ENCODE results near the gene TLCD5. TPM values are rescaled to one million over a fixed set of nuclear protein-coding genes. Genes with fewer than 3 reads are reported as not detected.

TLCD5 gene
- total RNA-seq, 6 experiments from 2014 or later, result 0.07 to 1.3 (median 0.38) TPM

- Histone ChIP-seq H3K36me3 (no peaks in the 10 kb centered on the region), H3K27me3 (no peaks in the 10 kb centered on the region), H3K4me1 (peaks cover 0 to 9% (median 4%) of the 10 kb centered on the region in 4 donors), H3K4me3 (no peak overlapping the region), H3K9me3 (no peaks in the 10 kb centered on the region), H3K27ac (no peak overlapping the region)
- TF ChIP-seq, protein P1, sequence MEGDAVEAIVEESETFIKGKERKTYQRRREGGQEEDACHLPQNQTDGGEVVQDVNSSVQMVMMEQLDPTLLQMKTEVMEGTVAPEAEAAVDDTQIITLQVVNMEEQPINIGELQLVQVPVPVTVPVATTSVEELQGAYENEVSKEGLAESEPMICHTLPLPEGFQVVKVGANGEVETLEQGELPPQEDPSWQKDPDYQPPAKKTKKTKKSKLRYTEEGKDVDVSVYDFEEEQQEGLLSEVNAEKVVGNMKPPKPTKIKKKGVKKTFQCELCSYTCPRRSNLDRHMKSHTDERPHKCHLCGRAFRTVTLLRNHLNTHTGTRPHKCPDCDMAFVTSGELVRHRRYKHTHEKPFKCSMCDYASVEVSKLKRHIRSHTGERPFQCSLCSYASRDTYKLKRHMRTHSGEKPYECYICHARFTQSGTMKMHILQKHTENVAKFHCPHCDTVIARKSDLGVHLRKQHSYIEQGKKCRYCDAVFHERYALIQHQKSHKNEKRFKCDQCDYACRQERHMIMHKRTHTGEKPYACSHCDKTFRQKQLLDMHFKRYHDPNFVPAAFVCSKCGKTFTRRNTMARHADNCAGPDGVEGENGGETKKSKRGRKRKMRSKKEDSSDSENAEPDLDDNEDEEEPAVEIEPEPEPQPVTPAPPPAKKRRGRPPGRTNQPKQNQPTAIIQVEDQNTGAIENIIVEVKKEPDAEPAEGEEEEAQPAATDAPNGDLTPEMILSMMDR (IDR thresholded peaks at IDR 0.05), result no peak
- no peak for TF ChIP-seq POLR2A (IDR thresholded peaks at IDR 0.05)
- intact Hi-C loops (cut with DNase I), result loop anchor here in 1 of 2 donors (5.0 kb wide), 1 partner anchor 132 kb away; no protein-coding TSS in a partner anchor
- no peak for DNase-seq
- peak in 1 of 4 donors; percentile 14 for ATAC-seq
Observed at GRCh38 chr11:120304526-120304925, 20.6 kb upstream of the TLCD5 start.

DNA sequence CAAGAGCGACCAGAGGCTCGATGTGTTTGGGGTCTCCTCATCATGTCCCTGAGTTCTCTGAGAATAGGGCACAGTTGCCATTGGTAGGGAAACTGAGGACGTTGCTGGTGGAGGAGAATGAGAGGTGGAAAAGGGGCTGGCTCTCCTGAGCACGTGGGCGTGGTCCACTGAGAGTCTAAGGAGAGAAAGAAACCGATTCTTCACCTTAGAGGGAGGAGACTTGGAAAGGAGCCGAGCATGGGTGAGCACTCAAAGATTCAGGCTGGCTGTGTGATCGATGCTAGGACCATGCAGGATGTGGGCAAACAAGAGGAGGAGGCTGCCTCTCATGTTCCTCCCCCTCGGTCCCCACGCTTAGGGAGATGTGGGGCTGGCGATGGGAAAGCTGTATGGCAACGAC lies 19.8 kb upstream of the TLCD5 start:
- DNase-seq (no peak), ATAC-seq (no peak)
- Histone ChIP-seq H3K4me1 (peaks cover 0 to 9% (median 4%) of the 10 kb centered on the region in 4 donors), H3K9me3 (no peaks in the 10 kb centered on the region), H3K27ac (no peak overlapping the region), H3K4me3 (no peak overlapping the region), H3K36me3 (no peaks in the 10 kb centered on the region), H3K27me3 (no peaks in the 10 kb centered on the region)
- WGBS (ENCODE audit: insufficient coverage, low coverage, low lambda C conversion rate, missing lambda C conversion rate), result 52% methylated on average over 6 of the region's 12 CpGs
- TF ChIP-seq, protein P1 (IDR thresholded peaks at IDR 0.05), result no peak
- no peak for TF ChIP-seq POLR2A (IDR thresholded peaks at IDR 0.05)
- intact Hi-C loops (cut with DNase I), result no loop called here

GRCh38 chr11:120306519-120307242 lies 18.4 kb upstream of the TLCD5 start:
- no peak for TF ChIP-seq POLR2A (IDR thresholded peaks at IDR 0.05)
- TF ChIP-seq, protein P1 (IDR thresholded peaks at IDR 0.05), result no peak
- DNase-seq, result no peak
- 57% methylated on average over 5 of the region's 11 CpGs for WGBS (ENCODE audit: insufficient coverage, low coverage, low lambda C conversion rate, missing lambda C conversion rate)
- Histone ChIP-seq H3K9me3 (no peaks in the 10 kb centered on the region), H3K27ac (no peak overlapping the region), H3K4me3 (no peak overlapping the region), H3K36me3 (no peaks in the 10 kb centered on the region), H3K4me1 (peaks cover 0 to 9% (median 4%) of the 10 kb centered on the region in 4 donors), H3K27me3 (no peaks in the 10 kb centered on the region)
- intact Hi-C loops (cut with DNase I), result no loop called here
- no peak for ATAC-seq

- ATAC-seq, result no peak
- TF ChIP-seq, protein P1 (IDR thresholded peaks at IDR 0.05), result no peak
- TF ChIP-seq POLR2A (IDR thresholded peaks at IDR 0.05), result no peak
- no peaks in the 10 kb centered on the region for H3K9me3 ChIP-seq
Observed at GRCh38 chr11:120307476-120307875, 17.6 kb upstream of the TLCD5 start.

More at GRCh38 chr11:120307476-120307875, 17.6 kb upstream of the TLCD5 start:
- no peaks in the 10 kb centered on the region for H3K27me3 ChIP-seq
- WGBS (ENCODE audit: insufficient coverage, low coverage, low lambda C conversion rate, missing lambda C conversion rate), result 40% methylated on average over 1 of the region's 11 CpGs
- DNase-seq, result no peak
- peaks cover 0 to 4% (median under 1%) of the 10 kb centered on the region in 4 donors for H3K4me1 ChIP-seq
- no peak overlapping the region for H3K4me3 ChIP-seq
- intact Hi-C loops (cut with DNase I), result no loop called here
- no peaks in the 10 kb centered on the region for H3K36me3 ChIP-seq
- no peak overlapping the region for H3K27ac ChIP-seq

All from right lobe of liver (tissue), 6 donors.